Ovary (tissue), 3 donors: ENCODE results near the gene CHST4.

Experiments used
- EP300 ChIP-seq: sonication (generic); formaldehyde crosslinking; IDR thresholded peaks from one replicate; pipeline ENCODE4 v1.6.1; 2017; ENCODE audit warnings: antibody characterized with exemption
- POLR2A ChIP-seq: fragments of 450-650 bp; IDR thresholded peaks from one replicate; pipeline ENCODE4 v1.6.1; 2017; ENCODE audit warnings: antibody characterized with exemption, mild to moderate bottlenecking, moderate library complexity
- TF ChIP-seq, protein P1 (sequence below), 3 donors: fragments of 450-650 bp in 2 of 3; fragments of 200-600 bp in 1 of 3; IDR thresholded peaks; one replicate each; pipeline versions ENCODE4 v1.5.1 to v1.8.0; 2016 to 2022; ENCODE audit warnings: antibody characterized with exemption in 3 of 3, mild to moderate bottlenecking in 1 of 3
- donor health status: DM: no; HTN: no; CAD: no.

DNA sequence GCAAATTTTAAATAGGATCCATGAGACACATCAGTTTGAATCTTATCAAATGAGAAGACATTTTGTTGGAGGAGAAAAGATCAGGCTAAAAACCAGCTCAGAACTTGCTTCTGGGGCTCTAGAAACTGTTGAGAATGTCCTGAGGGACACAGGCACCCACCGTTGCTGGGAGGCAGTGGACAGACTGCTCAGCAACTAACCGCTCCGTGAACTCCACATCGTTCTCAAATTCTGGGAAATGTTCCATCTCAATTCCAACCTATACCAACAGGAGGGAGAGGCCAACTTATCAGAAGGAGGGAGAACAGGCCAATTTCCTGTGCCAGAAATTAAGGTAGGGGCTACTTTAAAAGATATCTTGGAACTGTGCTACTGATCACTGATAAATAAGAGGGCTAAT is 42.3 kb downstream of the CHST4 start:
- TF ChIP-seq, protein P1, sequence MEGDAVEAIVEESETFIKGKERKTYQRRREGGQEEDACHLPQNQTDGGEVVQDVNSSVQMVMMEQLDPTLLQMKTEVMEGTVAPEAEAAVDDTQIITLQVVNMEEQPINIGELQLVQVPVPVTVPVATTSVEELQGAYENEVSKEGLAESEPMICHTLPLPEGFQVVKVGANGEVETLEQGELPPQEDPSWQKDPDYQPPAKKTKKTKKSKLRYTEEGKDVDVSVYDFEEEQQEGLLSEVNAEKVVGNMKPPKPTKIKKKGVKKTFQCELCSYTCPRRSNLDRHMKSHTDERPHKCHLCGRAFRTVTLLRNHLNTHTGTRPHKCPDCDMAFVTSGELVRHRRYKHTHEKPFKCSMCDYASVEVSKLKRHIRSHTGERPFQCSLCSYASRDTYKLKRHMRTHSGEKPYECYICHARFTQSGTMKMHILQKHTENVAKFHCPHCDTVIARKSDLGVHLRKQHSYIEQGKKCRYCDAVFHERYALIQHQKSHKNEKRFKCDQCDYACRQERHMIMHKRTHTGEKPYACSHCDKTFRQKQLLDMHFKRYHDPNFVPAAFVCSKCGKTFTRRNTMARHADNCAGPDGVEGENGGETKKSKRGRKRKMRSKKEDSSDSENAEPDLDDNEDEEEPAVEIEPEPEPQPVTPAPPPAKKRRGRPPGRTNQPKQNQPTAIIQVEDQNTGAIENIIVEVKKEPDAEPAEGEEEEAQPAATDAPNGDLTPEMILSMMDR (IDR thresholded peaks at IDR 0.05), result no peak
- TF ChIP-seq POLR2A (no peak), EP300 (no peak)
